WERI-Rb-1 (cell line): ENCODE measurements around the gene EVC2.

Experiments
- DNase-seq: peaks from one replicate; pipeline ENCODE4 v3.0.0-alpha.2; 2020
- H3K27ac ChIP-seq: fragments of 250-450 bp; sonication (Bioruptor Pico); 2 replicates; pipeline ENCODE4 v1.5.1; 2020; ENCODE audit warnings: mild to moderate bottlenecking, moderate library complexity
- H3K27me3 ChIP-seq: fragments of 250-450 bp; sonication (Bioruptor Pico); 2 replicates; pipeline ENCODE4 v1.5.1; 2021; ENCODE audit warnings: mild to moderate bottlenecking, low read depth, moderate library complexity; ENCODE audit not compliant: insufficient read depth, severe bottlenecking
- H3K36me3 ChIP-seq: fragments of 250-450 bp; sonication (Bioruptor Pico); 2 replicates; pipeline ENCODE4 v1.5.1; 2020; ENCODE audit warnings: mild to moderate bottlenecking, moderate library complexity
- H3K4me3 ChIP-seq: 2 replicates; pipeline ENCODE4 v1.5.1; 2011; ENCODE audit warnings: low read depth, mild to moderate bottlenecking, control low read depth, low read length
- H3K9me3 ChIP-seq: fragments of 250-450 bp; sonication (Bioruptor Pico); 2 replicates; pipeline ENCODE4 v1.5.1; 2021; ENCODE audit warnings: mild to moderate bottlenecking, moderate library complexity; ENCODE audit not compliant: severe bottlenecking
- TF ChIP-seq, protein P1 (sequence below): IDR thresholded peaks from 2 replicates; pipeline ENCODE4 v1.5.1; 2011; ENCODE audit warnings: low read depth, mild to moderate bottlenecking, control low read depth, inconsistent platforms, low read length

EVC2 gene

GRCh38 chr4:5710961-5711478 is 2.7 kb upstream of the EVC2 start, which contains the start of gene EVC:
Gene EVC (plus strand): TSS chr4:5711201. CDS start chr4:5711381, 180 bp downstream.
- DNase-seq = peak; percentile 95
- H3K27me3 ChIP-seq = no peaks in the 10 kb centered on the region
- no peaks in the 10 kb centered on the region for H3K9me3 ChIP-seq
- H3K36me3 ChIP-seq = no peaks in the 10 kb centered on the region; the same call in 1 of the 2 replicates
- peak within 1 kb of the TSS; percentile 55 for H3K4me3 ChIP-seq
- peak within 1 kb of the TSS; percentile 79 for H3K27ac ChIP-seq
- TF ChIP-seq, protein P1, sequence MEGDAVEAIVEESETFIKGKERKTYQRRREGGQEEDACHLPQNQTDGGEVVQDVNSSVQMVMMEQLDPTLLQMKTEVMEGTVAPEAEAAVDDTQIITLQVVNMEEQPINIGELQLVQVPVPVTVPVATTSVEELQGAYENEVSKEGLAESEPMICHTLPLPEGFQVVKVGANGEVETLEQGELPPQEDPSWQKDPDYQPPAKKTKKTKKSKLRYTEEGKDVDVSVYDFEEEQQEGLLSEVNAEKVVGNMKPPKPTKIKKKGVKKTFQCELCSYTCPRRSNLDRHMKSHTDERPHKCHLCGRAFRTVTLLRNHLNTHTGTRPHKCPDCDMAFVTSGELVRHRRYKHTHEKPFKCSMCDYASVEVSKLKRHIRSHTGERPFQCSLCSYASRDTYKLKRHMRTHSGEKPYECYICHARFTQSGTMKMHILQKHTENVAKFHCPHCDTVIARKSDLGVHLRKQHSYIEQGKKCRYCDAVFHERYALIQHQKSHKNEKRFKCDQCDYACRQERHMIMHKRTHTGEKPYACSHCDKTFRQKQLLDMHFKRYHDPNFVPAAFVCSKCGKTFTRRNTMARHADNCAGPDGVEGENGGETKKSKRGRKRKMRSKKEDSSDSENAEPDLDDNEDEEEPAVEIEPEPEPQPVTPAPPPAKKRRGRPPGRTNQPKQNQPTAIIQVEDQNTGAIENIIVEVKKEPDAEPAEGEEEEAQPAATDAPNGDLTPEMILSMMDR = no peak

GRCh38 chr4:5710065-5710960 is 2.0 kb upstream of the EVC2 start:
- TF ChIP-seq, protein P1 = peak; percentile 62
- DNase-seq = peak; percentile 48
- Histone ChIP-seq H3K9me3 (no peaks in the 10 kb centered on the region), H3K4me3 (peak overlapping the region; percentile 55), H3K36me3 (no peaks in the 10 kb centered on the region; the same call in 1 of the 2 replicates), H3K27me3 (no peaks in the 10 kb centered on the region), H3K27ac (peak overlapping the region; percentile 79)

GRCh38 chr4:5709207-5709575 is 832 bp upstream of the EVC2 start:
- H3K9me3 ChIP-seq = no peaks in the 10 kb centered on the region
- TF ChIP-seq, protein P1 = no peak
- no peak overlapping the region for H3K4me3 ChIP-seq
- no peaks in the 10 kb centered on the region for H3K36me3 ChIP-seq
- peak overlapping the region; percentile 13; the same call in 1 of the 2 replicates for H3K27ac ChIP-seq
- H3K27me3 ChIP-seq = no peaks in the 10 kb centered on the region
- peak; percentile 63 for DNase-seq

DNA sequence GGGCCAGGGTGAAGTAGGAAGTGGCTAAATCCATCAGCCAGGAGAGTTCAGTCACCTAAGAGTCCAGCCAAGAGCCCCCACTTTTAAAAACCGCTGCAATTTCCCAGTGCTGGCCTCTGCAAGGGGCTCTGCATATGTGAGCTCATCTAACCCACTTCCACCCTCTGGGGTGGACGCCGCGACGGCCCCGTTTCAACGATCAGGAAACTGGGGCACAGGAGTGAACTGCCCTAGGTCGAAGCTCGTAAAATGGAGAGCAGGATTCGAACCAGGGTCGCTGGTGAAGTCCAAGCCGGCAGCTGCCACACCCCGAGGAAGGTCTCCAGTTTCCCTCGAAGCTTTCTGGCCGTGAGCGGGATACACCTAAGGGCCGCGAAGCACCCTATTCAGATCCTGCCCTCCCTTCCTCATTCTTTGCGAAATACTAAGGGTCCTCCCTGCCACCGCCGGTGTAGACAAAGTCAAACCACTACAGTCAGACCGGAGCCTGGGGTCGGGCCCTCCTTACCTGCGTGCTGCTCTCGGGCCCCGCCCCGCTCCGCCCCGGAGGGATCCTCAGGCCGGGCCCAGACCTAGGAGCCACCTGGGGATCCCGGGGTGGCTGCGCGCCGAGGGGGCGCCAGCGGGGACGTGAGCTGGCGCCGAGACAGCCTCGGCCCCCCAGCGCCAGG is 446 bp downstream of the EVC2 start:
- Histone ChIP-seq H3K9me3 (peaks cover 4% of the 10 kb centered on the region), H3K36me3 (no peaks in the 10 kb centered on the region), H3K27me3 (no peaks in the 10 kb centered on the region), H3K27ac (no peak overlapping the region), H3K4me3 (no peak overlapping the region)
- TF ChIP-seq, protein P1 = no peak
- no peak for DNase-seq

GRCh38 chr4:5707366-5707765 is 993 bp downstream of the EVC2 start:
- H3K27ac ChIP-seq = no peak overlapping the region
- no peak for DNase-seq
- TF ChIP-seq, protein P1 = no peak
- H3K9me3 ChIP-seq = peaks cover 4% of the 10 kb centered on the region
- no peaks in the 10 kb centered on the region for H3K27me3 ChIP-seq
- no peaks in the 10 kb centered on the region for H3K36me3 ChIP-seq
- H3K4me3 ChIP-seq = no peak overlapping the region
